ENCODE measurements around the gene RASSF3. TPM values are rescaled to one million over a fixed set of nuclear protein-coding genes. Genes with fewer than 3 reads are reported as not detected.
"Not testable (repeated sequence)": the region's sequence is repeated elsewhere in the genome, so short reads cannot be mapped to it uniquely, and the experiment has no call there.

Gene RASSF3, protein sequence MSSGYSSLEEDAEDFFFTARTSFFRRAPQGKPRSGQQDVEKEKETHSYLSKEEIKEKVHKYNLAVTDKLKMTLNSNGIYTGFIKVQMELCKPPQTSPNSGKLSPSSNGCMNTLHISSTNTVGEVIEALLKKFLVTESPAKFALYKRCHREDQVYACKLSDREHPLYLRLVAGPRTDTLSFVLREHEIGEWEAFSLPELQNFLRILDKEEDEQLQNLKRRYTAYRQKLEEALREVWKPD
- polyA plus RNA-seq (ENCODE audit: insufficient read length in 4 of 4) = 10 to 100 TPM; 18.0 to 23.6 (median 23.1) TPM

- DNase-seq (ENCODE audit: low read depth in 4 of 4, low spot score in 3 of 4) = peak in 2 of 4 donors; percentile 50 to 58
These were observed at the start of gene RASSF3 for GRCh38 chr12:64610079-64610659. Gene RASSF3 (plus strand): TSS chr12:64610495. CDS start chr12:64610633, 138 bp downstream.

DNA sequence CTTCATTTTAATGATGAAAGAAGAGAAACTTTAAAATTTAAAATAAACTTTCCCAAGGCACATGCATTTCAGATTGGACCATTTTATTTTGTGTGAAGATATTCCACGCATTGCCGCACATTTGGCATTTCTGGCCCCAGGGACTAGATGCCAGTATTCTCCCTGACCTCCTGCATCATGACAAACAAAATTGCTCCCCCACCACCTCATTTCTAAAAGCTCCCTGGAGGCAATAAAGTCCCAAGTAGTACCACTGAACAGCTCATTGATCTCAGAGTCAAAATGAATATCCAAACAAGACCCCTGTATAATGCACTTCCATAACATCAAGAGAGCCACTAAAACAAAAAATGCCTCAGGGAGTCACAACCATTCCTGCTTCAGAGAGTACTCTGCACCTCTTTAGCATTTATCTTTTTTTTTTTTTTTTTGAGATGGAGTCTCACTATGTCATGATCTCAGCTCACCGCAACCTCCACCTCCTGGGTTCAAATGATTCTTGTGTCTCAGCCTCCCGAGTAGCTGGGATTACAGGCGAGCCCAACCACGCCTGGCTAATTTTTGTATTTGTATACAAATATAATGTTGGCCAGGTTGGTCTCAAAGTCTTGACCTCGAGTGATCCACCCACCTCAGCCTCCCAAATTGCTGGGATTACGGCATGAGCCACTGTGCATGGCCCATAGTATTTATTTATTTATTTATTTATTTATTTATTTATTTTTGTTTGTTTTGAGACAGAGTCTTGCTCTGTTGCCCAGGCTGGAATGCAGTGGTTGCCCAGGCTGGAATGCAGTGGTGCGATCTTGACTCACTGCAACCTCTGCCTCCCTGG lies 48.8 kb upstream of the RASSF3 start:
- DNase-seq (ENCODE audit: low read depth in 4 of 4, low spot score in 3 of 4) = no peak

DNA sequence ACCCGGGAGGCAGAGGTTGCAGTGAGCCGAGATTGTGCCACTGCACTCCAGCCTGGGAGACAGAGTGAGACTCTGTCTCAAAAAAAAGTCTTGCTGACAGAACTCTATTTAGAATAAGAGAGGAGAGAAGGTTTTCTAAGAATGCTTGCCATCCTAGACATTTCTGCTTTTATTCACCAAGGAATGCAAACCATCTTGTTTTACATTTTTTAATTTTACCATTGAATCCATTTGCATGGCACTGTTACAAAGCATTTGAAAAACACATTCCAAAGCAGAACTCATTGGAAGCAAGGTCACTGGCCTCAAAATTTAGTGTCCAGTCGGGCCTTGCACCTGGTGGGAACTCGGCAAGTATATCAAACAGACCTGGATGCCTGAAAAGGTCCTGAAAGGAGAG lies 44.2 kb upstream of the RASSF3 start:
- no peak for DNase-seq (ENCODE audit: low read depth in 4 of 4, low spot score in 3 of 4)

- no peak for DNase-seq (ENCODE audit: low read depth in 4 of 4, low spot score in 3 of 4)
These were observed 43.3 kb upstream of the RASSF3 start for GRCh38 chr12:64566831-64567517.

- no peak for DNase-seq (ENCODE audit: low read depth in 4 of 4, low spot score in 3 of 4)
These were observed 42.7 kb upstream of the RASSF3 start for GRCh38 chr12:64567570-64567969.

DNA sequence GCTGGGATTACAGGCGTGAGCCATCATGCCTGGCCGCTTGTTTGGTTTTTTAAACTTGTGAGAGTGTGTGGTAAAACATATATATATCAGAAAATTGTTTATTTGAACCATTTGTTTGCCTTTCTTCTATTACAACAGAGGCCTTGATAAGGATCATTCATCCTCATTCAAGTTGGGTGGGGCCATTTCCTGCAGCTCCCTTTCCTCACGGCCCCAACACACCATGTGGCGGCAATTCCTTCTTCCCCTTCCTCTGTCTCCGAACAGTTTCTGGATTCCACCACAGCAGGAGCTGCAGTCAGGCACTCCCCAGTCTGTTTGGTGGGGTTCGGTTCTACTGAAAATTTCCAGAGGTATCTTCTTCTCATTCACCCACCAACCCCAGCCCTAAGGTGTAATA lies 42.0 kb upstream of the RASSF3 start:
- no peak for DNase-seq (ENCODE audit: low read depth in 4 of 4, low spot score in 3 of 4)

DNA sequence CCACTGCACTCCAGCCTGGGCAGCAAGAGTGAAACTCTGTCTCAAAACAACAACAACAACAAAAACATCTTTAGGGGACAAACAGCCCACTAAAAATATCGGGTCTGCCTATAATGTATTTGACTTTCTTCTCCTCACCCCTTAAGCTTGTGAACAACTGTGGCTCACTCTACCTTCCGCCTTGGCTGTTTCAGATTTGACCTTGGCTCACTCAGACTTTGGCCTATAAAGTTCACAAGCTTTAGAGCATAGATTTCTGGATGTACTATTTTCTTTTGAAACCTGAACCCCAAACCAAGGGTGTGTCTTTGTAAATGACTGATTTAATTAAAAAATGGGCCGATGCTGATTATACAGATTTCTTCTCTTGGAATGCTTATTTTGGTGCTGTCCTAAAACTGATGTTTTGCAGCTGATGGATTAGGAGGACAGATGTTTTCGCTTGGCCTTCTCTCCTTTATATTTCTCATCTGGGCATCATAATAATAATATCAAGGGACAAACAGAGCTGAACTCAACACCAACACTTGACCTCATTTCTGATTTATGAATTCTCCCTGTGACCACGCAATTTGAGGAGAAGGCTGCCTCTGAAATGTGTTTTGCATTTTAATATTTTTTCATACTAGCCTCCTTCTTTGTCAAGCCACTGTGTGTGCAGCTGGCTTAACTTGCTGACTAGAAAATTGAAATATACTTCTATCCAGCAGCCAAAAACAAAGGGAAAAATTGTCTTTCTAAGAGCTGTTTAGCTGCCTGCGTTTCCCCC lies 40.2 kb upstream of the RASSF3 start:
- DNase-seq (ENCODE audit: low read depth in 4 of 4, low spot score in 3 of 4) = no peak

DNA sequence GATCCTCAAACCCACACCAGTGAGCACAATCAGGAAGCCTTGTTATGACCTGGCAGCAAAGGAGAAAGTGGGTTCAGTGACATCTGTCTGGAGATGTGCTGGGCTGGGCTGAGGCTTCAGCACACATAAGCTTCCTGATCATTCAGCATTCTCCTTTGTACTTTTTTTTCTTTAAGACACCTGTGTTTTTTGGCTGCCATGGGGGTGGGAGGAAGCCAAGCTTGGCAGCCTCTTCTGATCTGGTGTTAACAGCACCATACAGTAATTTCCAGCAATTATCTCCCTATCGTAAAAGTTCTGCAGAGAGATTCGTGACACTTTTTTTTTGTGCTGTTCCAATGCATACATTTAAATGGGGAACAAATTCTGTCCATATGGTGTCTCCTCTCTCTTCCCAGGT lies 38.9 kb upstream of the RASSF3 start:
- no peak for DNase-seq (ENCODE audit: low read depth in 4 of 4, low spot score in 3 of 4)

DNA sequence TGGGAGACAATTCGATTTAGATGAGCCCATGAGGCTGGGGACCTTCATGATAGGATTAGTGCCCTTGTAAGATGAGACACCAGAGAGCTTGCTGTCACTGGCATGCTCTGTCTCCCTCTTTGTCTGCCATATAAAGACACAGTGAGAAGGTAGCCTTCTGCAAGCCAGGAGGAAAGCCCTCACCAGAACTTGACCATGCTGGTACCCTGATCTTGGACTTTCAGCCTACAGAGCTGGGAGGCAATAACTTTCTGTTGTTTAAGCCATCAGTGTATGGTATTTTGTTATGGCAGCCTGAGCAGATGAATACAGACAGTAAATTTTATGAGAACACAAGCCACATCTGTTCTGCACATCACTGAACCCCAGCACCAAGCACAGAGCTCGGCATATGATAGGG lies 38.1 kb upstream of the RASSF3 start:
- DNase-seq (ENCODE audit: low read depth in 4 of 4, low spot score in 3 of 4) = no peak

DNA sequence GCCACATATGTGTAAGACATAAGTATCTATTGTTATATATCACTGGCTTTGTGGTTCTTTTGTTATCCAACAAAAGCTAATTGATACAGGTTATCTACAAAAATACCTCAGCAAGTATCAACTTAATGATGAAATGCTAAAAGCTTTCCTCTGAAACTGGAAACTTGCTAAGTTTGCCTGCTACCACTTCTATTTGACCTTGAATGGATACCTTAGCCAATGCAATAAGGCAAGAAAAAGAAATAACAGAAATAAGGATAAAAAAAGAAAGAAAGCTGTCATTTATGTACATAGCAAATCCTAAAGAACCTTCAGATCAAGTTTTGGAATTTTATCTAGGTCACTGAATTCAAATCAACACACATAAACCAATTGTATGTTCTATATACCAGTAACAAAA lies 35.5 kb upstream of the RASSF3 start:
- DNase-seq (ENCODE audit: low read depth in 4 of 4, low spot score in 3 of 4) = no peak

GRCh38 chr12:64577046-64577445 lies 33.2 kb upstream of the RASSF3 start:
- DNase-seq (ENCODE audit: low read depth in 4 of 4, low spot score in 3 of 4) = no peak

DNA sequence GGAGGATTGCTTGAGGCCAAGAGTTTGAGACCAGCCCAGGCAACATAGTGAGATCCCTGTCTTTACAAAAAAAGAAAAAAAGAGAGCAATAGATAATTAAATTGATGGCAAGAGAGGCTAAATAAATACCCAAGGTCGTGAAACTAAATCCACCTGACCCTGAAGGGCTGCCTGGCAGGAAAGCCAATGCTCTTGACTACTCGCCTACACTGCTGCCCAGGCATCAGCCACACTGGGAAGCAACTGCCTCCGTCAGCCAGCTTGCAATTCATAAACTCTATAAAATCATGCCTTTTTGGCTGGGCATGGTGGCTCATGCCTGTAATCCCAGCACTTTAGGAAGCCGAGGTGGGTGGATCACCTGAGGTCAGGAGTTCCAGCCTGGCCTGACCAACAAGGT lies 31.7 kb upstream of the RASSF3 start:
- DNase-seq (ENCODE audit: low read depth in 4 of 4, low spot score in 3 of 4) = no peak

DNA sequence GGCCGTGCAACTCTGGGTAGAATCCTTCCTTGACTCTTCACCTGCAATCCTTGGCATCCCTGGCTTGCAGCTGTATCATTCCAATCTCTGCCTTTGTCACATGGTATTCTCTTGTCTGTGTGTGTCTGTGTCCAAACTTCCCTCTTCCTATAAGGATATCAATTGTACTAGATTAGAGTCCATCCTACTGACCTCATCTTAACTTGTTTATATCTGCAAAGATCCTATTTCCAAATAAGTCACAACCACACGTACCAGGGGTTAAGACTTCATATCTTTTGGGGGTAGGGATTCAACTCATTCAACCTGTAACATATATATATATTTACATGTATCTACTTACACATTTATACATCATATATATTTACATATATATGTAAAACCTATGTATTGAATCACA lies 29.6 kb upstream of the RASSF3 start:
- no peak for DNase-seq (ENCODE audit: low read depth in 4 of 4, low spot score in 3 of 4)

GRCh38 chr12:64582114-64582513 lies 28.2 kb upstream of the RASSF3 start:
- no peak for DNase-seq (ENCODE audit: low read depth in 4 of 4, low spot score in 3 of 4)

DNA sequence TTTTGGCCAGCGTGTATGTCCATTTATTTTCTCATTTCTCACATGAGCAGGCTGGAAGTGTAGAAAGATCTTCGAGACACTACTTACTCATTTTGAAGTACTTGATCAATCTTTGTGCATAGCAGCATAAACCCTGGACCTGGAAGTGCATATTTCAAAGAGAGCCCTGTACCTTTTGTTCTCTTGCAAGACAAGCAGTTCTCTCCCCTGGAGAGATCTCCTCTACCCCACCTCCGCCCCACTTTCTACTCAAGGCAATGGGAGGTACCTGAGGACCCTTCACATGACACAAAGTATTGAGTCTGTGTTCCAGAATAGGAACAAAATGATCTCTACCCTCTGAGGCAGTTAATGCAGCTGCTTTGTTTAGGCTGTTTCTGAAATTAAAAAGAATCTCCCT lies 27.4 kb upstream of the RASSF3 start:
- no peak for DNase-seq (ENCODE audit: low read depth in 4 of 4, low spot score in 3 of 4)

GRCh38 chr12:64583395-64583770 lies 26.9 kb upstream of the RASSF3 start:
- not testable (repeated sequence) for DNase-seq (ENCODE audit: low read depth in 4 of 4, low spot score in 3 of 4)

DNA sequence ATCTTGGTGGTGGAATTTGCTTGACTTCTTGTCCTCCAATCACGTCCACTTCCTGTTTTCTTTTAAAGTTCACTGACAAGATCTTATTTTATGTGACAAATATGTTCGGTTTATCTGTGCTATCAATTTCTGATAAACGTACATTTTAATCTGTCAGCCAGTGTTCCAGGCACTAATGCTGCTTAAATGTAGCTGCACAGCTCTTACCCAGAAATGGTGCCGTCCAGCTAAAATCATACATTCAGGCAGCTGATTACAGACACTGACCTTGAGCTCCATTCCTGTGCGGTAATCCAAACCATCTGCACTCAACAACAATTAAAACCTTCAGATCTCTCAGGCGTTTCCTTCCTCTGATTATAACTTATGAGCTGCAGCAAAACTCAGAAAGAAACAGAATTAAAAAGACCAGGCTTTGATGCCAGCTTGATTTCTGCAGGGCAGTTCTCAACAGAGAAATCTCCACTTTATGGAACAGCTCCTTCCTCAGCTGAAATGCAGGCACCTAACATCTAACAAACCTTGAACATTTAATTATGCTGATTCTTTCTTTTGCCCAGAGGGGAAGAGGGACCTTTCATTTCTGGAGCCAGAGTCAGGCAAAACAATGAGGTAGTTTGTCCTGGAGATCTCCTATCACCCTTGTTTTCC lies 26.4 kb upstream of the RASSF3 start:
- peak in 3 of 4 donors; percentile 32 to 65 (median 42) for DNase-seq (ENCODE audit: low read depth in 4 of 4, low spot score in 3 of 4)

DNA sequence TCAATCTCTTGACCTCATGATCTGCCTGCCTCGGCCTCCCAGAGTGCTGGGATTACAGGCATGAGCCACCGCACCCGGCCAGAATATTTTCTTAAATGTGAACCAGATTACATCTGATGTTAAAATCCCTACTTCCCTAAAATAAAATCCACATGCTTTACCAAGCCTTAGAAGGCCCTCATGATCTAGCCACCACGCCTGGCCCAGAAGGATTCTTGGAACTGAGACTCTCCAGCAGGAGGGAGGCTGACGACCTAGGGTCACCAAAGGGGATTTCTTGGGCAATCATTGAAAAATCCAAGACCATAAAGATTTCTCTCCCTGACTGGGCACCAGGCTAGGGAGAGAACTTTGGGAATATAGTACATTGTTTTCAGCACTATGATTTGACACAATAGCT lies 25.2 kb upstream of the RASSF3 start:
- DNase-seq (ENCODE audit: low read depth in 4 of 4, low spot score in 3 of 4) = no peak

- no peak for DNase-seq (ENCODE audit: low read depth in 4 of 4, low spot score in 3 of 4)
These were observed 22.8 kb upstream of the RASSF3 start for GRCh38 chr12:64587447-64587846.

DNA sequence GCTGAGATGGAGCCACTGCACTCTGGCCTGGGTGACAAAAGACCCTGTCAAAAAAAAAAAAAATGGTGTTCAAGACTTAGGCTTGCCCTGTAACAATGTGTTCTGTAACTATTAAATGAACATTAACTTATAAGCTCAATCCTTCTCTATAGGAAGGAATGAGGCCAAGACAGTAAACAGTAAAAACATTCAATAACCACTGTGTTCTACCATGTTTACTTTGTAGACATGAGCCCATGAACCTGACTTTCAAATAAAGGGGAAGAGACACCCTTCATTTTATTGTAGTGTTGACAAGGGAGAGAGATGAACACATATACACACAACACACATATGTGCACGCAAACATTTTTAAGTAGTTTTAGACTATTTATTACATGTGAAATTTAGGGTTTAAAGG lies 20.1 kb upstream of the RASSF3 start:
- no peak for DNase-seq (ENCODE audit: low read depth in 4 of 4, low spot score in 3 of 4)

Measured in right renal pelvis (tissue), 4 donors.